Activated CD4-positive, alpha-beta T cell treated with anti-CD3 and anti-CD28 coated beads for 48 hours (primary cell): ENCODE data around the gene PCBP3.
"Not testable (repeated sequence)": the region's sequence is repeated elsewhere in the genome, so short reads cannot be mapped to it uniquely, and the experiment has no call there.

ENCODE experiments used
- DNase-seq: peaks from one replicate; pipeline ENCODE4 v3.0.0-alpha.2; 2020

Gene PCBP3

GRCh38 chr21:45613881-45614280 is 29.6 kb upstream of the PCBP3 start:
- DNase-seq, result no peak

GRCh38 chr21:45615145-45615711 is 28.3 kb upstream of the PCBP3 start:
- peak; percentile 85 for DNase-seq

GRCh38 chr21:45617021-45617921 is 26.3 kb upstream of the PCBP3 start:
- DNase-seq, result no peak

GRCh38 chr21:45618287-45618686 is 25.2 kb upstream of the PCBP3 start:
- DNase-seq, result no peak

GRCh38 chr21:45618846-45619485 is 24.6 kb upstream of the PCBP3 start:
- DNase-seq, result no peak

- no peak for DNase-seq
Observed at GRCh38 chr21:45620201-45620923, 23.2 kb upstream of the PCBP3 start.

GRCh38 chr21:45621435-45622331 is 21.8 kb upstream of the PCBP3 start:
- not testable (repeated sequence) for DNase-seq

GRCh38 chr21:45622416-45623097 is 21.0 kb upstream of the PCBP3 start:
- no peak for DNase-seq

GRCh38 chr21:45623436-45623835 is 20.1 kb upstream of the PCBP3 start:
- no peak for DNase-seq

- not testable (repeated sequence) for DNase-seq
Observed at GRCh38 chr21:45626127-45626526, 17.4 kb upstream of the PCBP3 start.

- no peak for DNase-seq
Observed at GRCh38 chr21:45629046-45629981, 14.2 kb upstream of the PCBP3 start.

GRCh38 chr21:45630066-45630694 is 13.3 kb upstream of the PCBP3 start:
- DNase-seq, result no peak

GRCh38 chr21:45630876-45631275 is 12.6 kb upstream of the PCBP3 start:
- DNase-seq, result no peak

GRCh38 chr21:45631540-45631939 is 12.0 kb upstream of the PCBP3 start:
- DNase-seq, result no peak

GRCh38 chr21:45632160-45632559 is 11.4 kb upstream of the PCBP3 start:
- DNase-seq, result no peak

- DNase-seq, result no peak
Observed at GRCh38 chr21:45632637-45633251, 10.8 kb upstream of the PCBP3 start.

GRCh38 chr21:45634511-45635183 is 8.9 kb upstream of the PCBP3 start:
- no peak for DNase-seq

- DNase-seq, result no peak
Observed at GRCh38 chr21:45635271-45636151, 8.0 kb upstream of the PCBP3 start.
